SK-N-MC (cell line): ENCODE data around the gene HGD.

Experiments used
- EZH2 ChIP-seq: fragments of 200-600 bp; sonication (generic); IDR thresholded peaks from one replicate; pipeline ENCODE4 v1.6.1; 2017; ENCODE audit warnings: antibody characterized with exemption
- FOXP2 ChIP-seq: optimal IDR thresholded peaks from 2 replicates; pipeline ENCODE3; 2011; ENCODE audit warnings: mild to moderate bottlenecking, moderate library complexity; ENCODE audit not compliant: insufficient read depth; ENCODE audit errors: extremely low read length, control extremely low read depth
- POLR2AphosphoS5 ChIP-seq: IDR thresholded peaks from 2 replicates; pipeline ENCODE4 v1.6.1; 2012; ENCODE audit warnings: mild to moderate bottlenecking, low read depth, low read length, borderline replicate concordance

DNA sequence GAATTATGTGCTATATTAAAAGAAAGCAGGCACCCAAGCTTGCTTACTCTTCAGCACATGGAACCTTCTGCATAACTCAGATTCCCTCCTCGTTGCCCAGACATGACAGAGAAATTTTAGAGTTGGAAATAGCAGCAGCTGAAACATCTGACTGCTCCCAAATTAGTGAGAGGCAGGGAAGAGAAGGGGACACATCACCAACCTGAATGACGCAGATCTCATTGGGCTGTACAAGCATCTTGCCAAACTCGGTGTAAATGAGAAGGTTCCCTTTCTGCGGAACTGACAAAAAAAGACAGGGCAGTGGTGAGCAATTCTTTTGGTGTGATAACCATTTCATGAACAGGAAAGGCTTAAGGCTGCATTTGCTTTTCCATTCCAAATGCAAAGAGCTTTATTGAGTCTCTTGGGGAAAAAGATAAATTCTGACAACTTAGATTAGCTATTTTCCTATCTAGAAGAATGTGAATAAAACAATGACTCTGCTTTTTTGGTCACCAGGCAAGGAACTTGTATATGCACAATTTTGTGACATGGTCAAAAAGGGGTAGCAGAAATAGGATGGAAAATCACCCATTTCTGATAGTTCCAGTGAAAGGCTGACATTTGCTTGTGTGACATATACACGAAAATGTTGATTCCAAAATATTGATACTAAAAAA, 35.1 kb downstream of the HGD start:
- TF ChIP-seq EZH2 (no peak), POLR2AphosphoS5 (no peak), FOXP2 (no peak)
